Karpas-422 (cell line): ENCODE data around the gene KCNK1. TPM values are rescaled to one million over a fixed set of nuclear protein-coding genes. Genes with fewer than 3 reads are reported as not detected.
"Not testable (repeated sequence)": the region's sequence is repeated elsewhere in the genome, so short reads cannot be mapped to it uniquely, and the experiment has no call there.

Experiments used
- DNase-seq: peaks from one replicate; pipeline ENCODE4 v3.0.0-alpha.2; 2015
- H2AFZ ChIP-seq: fragments of 200-600 bp; sonication (generic); 2 replicates; pipeline ENCODE4 v1.6.1; 2014; ENCODE audit warnings: antibody characterized with exemption, low read length, mixed read lengths
- H3K27ac ChIP-seq: fragments of 200-600 bp; sonication (generic); 2 replicates; pipeline ENCODE4 v1.5.1; 2014; ENCODE audit warnings: mild to moderate bottlenecking, low read length, moderate library complexity
- H3K27me3 ChIP-seq: fragments of 200-600 bp; sonication (generic); 2 replicates; pipeline ENCODE4 v1.6.1; 2014; ENCODE audit warnings: low read length, mixed read lengths
- H3K36me3 ChIP-seq: fragments of 200-600 bp; sonication (generic); 2 replicates; pipeline ENCODE4 v1.6.1; 2014; ENCODE audit warnings: low read length, mixed read lengths; ENCODE audit not compliant: insufficient read depth
- H3K4me1 ChIP-seq: fragments of 200-600 bp; sonication (generic); 2 replicates; pipeline ENCODE4 v1.6.1; 2014; ENCODE audit warnings: mild to moderate bottlenecking, low read length, mixed read lengths
- H3K4me2 ChIP-seq: fragments of 200-600 bp; sonication (generic); 2 replicates; pipeline ENCODE4 v1.6.1; 2014; ENCODE audit warnings: low read length, low read depth, mild to moderate bottlenecking; ENCODE audit not compliant: poor library complexity, severe bottlenecking
- H3K4me3 ChIP-seq: fragments of 200-600 bp; sonication (generic); 2 replicates; pipeline ENCODE4 v1.5.1; 2014; ENCODE audit warnings: mild to moderate bottlenecking, antibody characterized with exemption, low read length, mixed read lengths
- H3K79me2 ChIP-seq: fragments of 200-600 bp; sonication (generic); 2 replicates; pipeline ENCODE4 v1.6.1; 2014; ENCODE audit warnings: mild to moderate bottlenecking, low read length, mixed read lengths
- H3K9ac ChIP-seq: fragments of 200-600 bp; sonication (generic); 2 replicates; pipeline ENCODE4 v1.6.0; 2014; ENCODE audit warnings: low read length
- H3K9me2 ChIP-seq: fragments of 200-600 bp; sonication (generic), shearing (Covaris generic); replicated peaks from 2 replicates; pipeline ENCODE4 v1.6.0; 2014; ENCODE audit warnings: mild to moderate bottlenecking, low read length, moderate library complexity; ENCODE audit not compliant: insufficient read depth
- H3K9me3 ChIP-seq: fragments of 300-700, 200-600 bp; sonication (generic); 2 replicates; pipeline ENCODE4 v1.6.1; 2014; ENCODE audit warnings: low read length, mixed read lengths
- H4K20me1 ChIP-seq: fragments of 200-600 bp; sonication (generic); 2 replicates; pipeline ENCODE4 v1.6.1; 2014; ENCODE audit warnings: mild to moderate bottlenecking, antibody characterized with exemption, low read length, low read depth; ENCODE audit not compliant: insufficient read depth
- total RNA-seq: library from RNA; depleted of rRNA; stranded (reverse); fragments of >200 nt; shearing (Covaris generic); gene quantifications from 2 replicates; pipeline ENCODE4 v1.2.3, GENCODE V29; 2014; ENCODE audit warnings: low replicate concordance

The KCNK1 gene
- total RNA-seq, 1 experiment from 2014 or later: not detected

DNA sequence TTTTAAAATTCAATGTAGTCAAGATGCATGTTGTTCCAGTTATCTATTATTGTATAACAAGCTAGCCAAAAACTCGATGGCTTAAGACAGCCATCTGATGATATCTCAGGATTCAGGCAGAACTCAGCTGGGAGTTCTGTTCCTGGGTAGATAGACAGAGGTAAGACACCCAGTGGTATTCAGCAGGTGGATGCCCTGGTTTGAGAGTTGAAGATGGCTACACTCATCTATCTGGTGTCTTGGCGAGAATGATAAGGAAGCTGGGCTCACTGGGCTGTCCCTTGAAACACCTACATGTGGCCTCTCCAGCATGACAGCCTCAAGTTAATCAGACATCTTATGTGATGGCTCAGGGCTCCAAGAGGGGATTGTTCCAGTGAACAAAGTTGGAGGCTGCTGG is 3.3 kb upstream of the KCNK1 start:
- no peaks in the 10 kb centered on the region for H3K36me3 ChIP-seq
- no peaks in the 10 kb centered on the region for H3K9me2 ChIP-seq
- H4K20me1 ChIP-seq: no peaks in the 10 kb centered on the region
- no peak overlapping the region for H3K9ac ChIP-seq
- no peak for DNase-seq
- H3K4me2 ChIP-seq: no peak overlapping the region
- H3K4me3 ChIP-seq: no peak overlapping the region
- no peaks in the 10 kb centered on the region for H3K27me3 ChIP-seq
- no peak overlapping the region for H2AFZ ChIP-seq
- no peaks in the 10 kb centered on the region for H3K79me2 ChIP-seq
- no peak overlapping the region for H3K27ac ChIP-seq
- no peaks in the 10 kb centered on the region for H3K4me1 ChIP-seq
- no peaks in the 10 kb centered on the region for H3K9me3 ChIP-seq

DNA sequence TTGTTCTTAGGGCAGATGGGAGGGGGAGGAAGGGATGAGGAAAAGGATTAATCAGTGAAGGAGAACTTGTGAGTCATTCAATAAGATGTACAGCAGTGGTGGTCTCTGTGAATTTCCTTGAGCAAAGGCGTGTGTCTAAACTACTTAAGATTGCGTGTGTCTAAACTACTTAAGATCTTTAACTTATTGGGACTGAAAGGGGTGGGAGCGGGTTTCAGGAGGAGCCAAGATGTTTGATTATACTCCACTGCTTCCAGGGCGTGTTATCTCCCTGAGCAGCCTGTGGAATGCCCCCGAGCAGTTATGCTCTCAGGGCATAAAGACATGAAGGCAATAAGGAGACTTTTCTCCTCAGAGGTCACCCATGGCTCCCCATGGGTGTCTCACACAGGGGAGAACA is 2.5 kb upstream of the KCNK1 start:
- not testable (repeated sequence) for H3K9me3 ChIP-seq, H3K79me2 ChIP-seq, H3K36me3 ChIP-seq, DNase-seq, H3K9ac ChIP-seq, H3K27me3 ChIP-seq, H3K4me3 ChIP-seq, H2AFZ ChIP-seq, H3K4me1 ChIP-seq, H3K4me2 ChIP-seq, H3K9me2 ChIP-seq, H3K27ac ChIP-seq, H4K20me1 ChIP-seq

DNA sequence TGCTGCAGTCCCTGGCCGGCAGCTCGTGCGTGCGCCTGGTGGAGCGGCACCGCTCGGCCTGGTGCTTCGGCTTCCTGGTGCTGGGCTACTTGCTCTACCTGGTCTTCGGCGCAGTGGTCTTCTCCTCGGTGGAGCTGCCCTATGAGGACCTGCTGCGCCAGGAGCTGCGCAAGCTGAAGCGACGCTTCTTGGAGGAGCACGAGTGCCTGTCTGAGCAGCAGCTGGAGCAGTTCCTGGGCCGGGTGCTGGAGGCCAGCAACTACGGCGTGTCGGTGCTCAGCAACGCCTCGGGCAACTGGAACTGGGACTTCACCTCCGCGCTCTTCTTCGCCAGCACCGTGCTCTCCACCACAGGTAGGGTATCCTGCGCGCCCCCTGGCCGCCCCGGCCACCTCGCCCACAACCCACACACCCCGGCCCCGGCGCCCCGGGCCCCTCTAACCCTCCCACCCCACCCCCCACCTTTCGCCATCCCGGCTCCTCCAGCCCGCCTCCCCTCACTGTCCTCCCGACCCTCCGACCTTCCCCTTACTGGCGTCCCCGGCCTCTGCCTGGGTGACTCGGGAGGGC is 352 bp downstream of the KCNK1 start:
- Histone ChIP-seq H3K4me3 (no peak overlapping the region), H3K9ac (no peak overlapping the region), H3K79me2 (no peaks in the 10 kb centered on the region), H3K27me3 (no peaks in the 10 kb centered on the region), H3K9me2 (no peaks in the 10 kb centered on the region), H3K9me3 (no peaks in the 10 kb centered on the region), H3K36me3 (no peaks in the 10 kb centered on the region), H4K20me1 (no peaks in the 10 kb centered on the region), H2AFZ (no peak overlapping the region), H3K27ac (no peak overlapping the region), H3K4me2 (no peak overlapping the region), H3K4me1 (no peaks in the 10 kb centered on the region)
- DNase-seq: no peak

DNA sequence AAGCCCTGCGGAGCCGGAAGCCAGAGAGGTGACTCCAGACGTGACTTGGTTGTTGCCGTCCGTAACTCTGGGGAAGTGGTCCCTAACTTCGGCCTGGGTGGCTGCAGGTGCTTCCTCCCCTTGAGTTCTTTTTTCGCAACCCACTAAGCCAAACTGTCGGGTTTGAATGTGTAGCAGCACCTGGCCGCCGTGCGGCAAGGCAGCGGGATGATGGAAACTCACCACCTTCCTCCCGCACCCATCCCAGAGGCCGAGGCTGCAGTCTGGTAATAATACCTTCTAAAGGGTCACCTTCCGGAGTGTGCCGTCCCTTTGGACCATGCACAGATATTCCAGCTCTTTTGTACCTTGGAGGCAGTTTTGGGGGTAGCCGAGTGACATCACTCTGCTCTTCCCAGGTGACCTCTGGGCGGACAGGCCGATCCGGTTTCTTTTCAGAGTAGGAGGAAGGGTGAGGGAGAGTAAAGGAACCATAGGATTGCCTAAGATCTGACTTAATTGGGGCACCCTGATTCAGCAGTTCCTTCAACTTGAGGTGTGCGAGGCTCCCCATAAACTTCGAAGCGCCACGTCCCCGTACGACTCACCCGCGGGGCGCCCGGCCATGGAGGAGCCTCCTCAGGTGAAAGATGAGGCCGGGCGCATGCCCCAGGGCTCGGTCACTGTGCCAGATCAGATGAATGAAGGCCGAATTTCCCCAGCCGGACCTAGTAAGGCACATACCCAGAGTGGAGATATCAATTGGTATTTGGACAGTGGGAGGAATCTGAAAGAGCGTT is 1.0 kb downstream of the KCNK1 start:
- Histone ChIP-seq H3K36me3 (no peaks in the 10 kb centered on the region), H4K20me1 (no peaks in the 10 kb centered on the region), H3K9me2 (no peaks in the 10 kb centered on the region), H3K27me3 (no peaks in the 10 kb centered on the region), H3K4me1 (no peaks in the 10 kb centered on the region), H2AFZ (no peak overlapping the region), H3K79me2 (no peaks in the 10 kb centered on the region), H3K27ac (no peak overlapping the region), H3K4me2 (no peak overlapping the region), H3K9ac (no peak overlapping the region), H3K4me3 (no peak overlapping the region), H3K9me3 (no peaks in the 10 kb centered on the region)
- DNase-seq: no peak

GRCh38 chr1:233615571-233615970 is 1.7 kb downstream of the KCNK1 start:
- H3K4me2 ChIP-seq: no peak overlapping the region
- no peak overlapping the region for H3K9ac ChIP-seq
- no peaks in the 10 kb centered on the region for H3K9me2 ChIP-seq
- H3K79me2 ChIP-seq: no peaks in the 10 kb centered on the region
- H3K36me3 ChIP-seq: no peaks in the 10 kb centered on the region
- no peaks in the 10 kb centered on the region for H3K4me1 ChIP-seq
- no peaks in the 10 kb centered on the region for H3K9me3 ChIP-seq
- H4K20me1 ChIP-seq: no peaks in the 10 kb centered on the region
- DNase-seq: no peak
- no peak overlapping the region for H3K4me3 ChIP-seq
- no peak overlapping the region for H2AFZ ChIP-seq
- no peaks in the 10 kb centered on the region for H3K27me3 ChIP-seq
- no peak overlapping the region for H3K27ac ChIP-seq

DNA sequence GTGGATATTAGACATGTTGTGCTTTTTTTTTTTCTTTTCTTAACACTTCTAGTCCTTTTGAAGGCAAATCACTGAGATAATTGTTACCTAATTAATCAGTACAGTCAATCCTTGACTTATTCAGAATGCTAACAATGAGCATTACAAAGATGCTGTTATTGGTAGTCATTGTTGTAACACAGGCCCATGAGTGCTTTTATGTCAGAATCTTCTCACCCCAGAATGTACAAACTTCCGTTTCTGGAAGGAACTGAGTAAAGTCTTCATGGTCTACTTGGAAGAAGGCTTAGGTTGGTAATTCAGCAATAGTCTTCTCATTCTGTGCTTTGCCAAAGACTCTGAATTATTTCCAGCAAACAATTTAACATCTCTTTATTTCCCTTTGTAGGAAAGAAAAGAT is 3.1 kb downstream of the KCNK1 start:
- no peak overlapping the region for H3K4me3 ChIP-seq
- no peaks in the 10 kb centered on the region for H3K79me2 ChIP-seq
- no peak overlapping the region for H3K9ac ChIP-seq
- no peaks in the 10 kb centered on the region for H3K36me3 ChIP-seq
- H3K4me1 ChIP-seq: no peaks in the 10 kb centered on the region
- H3K9me3 ChIP-seq: no peaks in the 10 kb centered on the region
- H4K20me1 ChIP-seq: no peaks in the 10 kb centered on the region
- H3K27ac ChIP-seq: no peak overlapping the region
- no peak overlapping the region for H3K4me2 ChIP-seq
- H3K27me3 ChIP-seq: no peaks in the 10 kb centered on the region
- no peak for DNase-seq
- no peaks in the 10 kb centered on the region for H3K9me2 ChIP-seq
- no peak overlapping the region for H2AFZ ChIP-seq

- not testable (repeated sequence) for H3K79me2 ChIP-seq, H3K4me1 ChIP-seq, H3K9ac ChIP-seq, DNase-seq, H3K36me3 ChIP-seq, H3K4me2 ChIP-seq, H4K20me1 ChIP-seq, H3K27ac ChIP-seq, H3K27me3 ChIP-seq, H2AFZ ChIP-seq, H3K9me2 ChIP-seq, H3K9me3 ChIP-seq, H3K4me3 ChIP-seq
Measured at GRCh38 chr1:233619414-233619813, 5.5 kb downstream of the KCNK1 start.

- Histone ChIP-seq H3K79me2 (no peaks in the 10 kb centered on the region), H3K9me3 (no peaks in the 10 kb centered on the region), H3K36me3 (no peaks in the 10 kb centered on the region), H3K4me1 (no peaks in the 10 kb centered on the region), H3K4me2 (no peak overlapping the region), H2AFZ (no peak overlapping the region), H3K4me3 (no peak overlapping the region), H4K20me1 (no peaks in the 10 kb centered on the region), H3K27me3 (0 out of 2 replicates have a peak, but pooled peaks cover 4% of the 10 kb centered on the region), H3K9ac (no peak overlapping the region), H3K27ac (no peak overlapping the region), H3K9me2 (no peaks in the 10 kb centered on the region)
- DNase-seq: no peak
Measured at GRCh38 chr1:233620065-233620464, 6.2 kb downstream of the KCNK1 start.
